CD4-positive, alpha-beta T cell treated with Interleukin-4 for 4 hours (primary cell): ENCODE results near the gene BRINP3.

ENCODE experiments used
- DNase-seq: peaks from one replicate; pipeline ENCODE4 v3.0.0-alpha.2; 2020

Gene BRINP3

GRCh38 chr1:190444464-190444863, 33.2 kb downstream of the BRINP3 start:
- no peak for DNase-seq

- DNase-seq: no peak
Observed at GRCh38 chr1:190439447-190439846, 38.2 kb downstream of the BRINP3 start.

- no peak for DNase-seq
Observed at GRCh38 chr1:190436615-190437014, 41.0 kb downstream of the BRINP3 start.

GRCh38 chr1:190429932-190430331, 47.7 kb downstream of the BRINP3 start:
- no peak for DNase-seq

GRCh38 chr1:190429141-190429540, 48.5 kb downstream of the BRINP3 start:
- no peak for DNase-seq

- no peak for DNase-seq
Observed at GRCh38 chr1:190416239-190416638, 61.4 kb downstream of the BRINP3 start.

- DNase-seq: no peak
Observed at GRCh38 chr1:190413142-190413541, 64.5 kb downstream of the BRINP3 start.

GRCh38 chr1:190403402-190403801, 74.3 kb downstream of the BRINP3 start:
- no peak for DNase-seq

- no peak for DNase-seq
Observed at GRCh38 chr1:190399233-190399632, 78.4 kb downstream of the BRINP3 start.

GRCh38 chr1:190391582-190391981, 86.1 kb downstream of the BRINP3 start:
- DNase-seq: no peak

GRCh38 chr1:190377991-190378390, 99.7 kb downstream of the BRINP3 start:
- no peak for DNase-seq

- no peak for DNase-seq
Observed at GRCh38 chr1:190377294-190377693, 100.4 kb downstream of the BRINP3 start.

- DNase-seq: no peak
Observed at GRCh38 chr1:190376044-190376443, 101.6 kb downstream of the BRINP3 start.

GRCh38 chr1:190373705-190374336, 103.8 kb downstream of the BRINP3 start:
- DNase-seq: no peak

GRCh38 chr1:190367200-190367599, 110.5 kb downstream of the BRINP3 start:
- DNase-seq: no peak

- no peak for DNase-seq
Observed at GRCh38 chr1:190365283-190365682, 112.4 kb downstream of the BRINP3 start.

- no peak for DNase-seq
Observed at GRCh38 chr1:190353538-190354101, 124.0 kb downstream of the BRINP3 start.

- no peak for DNase-seq
Observed at GRCh38 chr1:190344454-190344853, 133.2 kb downstream of the BRINP3 start.

- no peak for DNase-seq
Observed at GRCh38 chr1:190338829-190339228, 138.8 kb downstream of the BRINP3 start.

- no peak for DNase-seq
Observed at GRCh38 chr1:190328871-190329270, 148.8 kb downstream of the BRINP3 start.

- DNase-seq: no peak
Observed at GRCh38 chr1:190328361-190328760, 149.3 kb downstream of the BRINP3 start.

GRCh38 chr1:190327271-190327670, 150.4 kb downstream of the BRINP3 start:
- DNase-seq: no peak

GRCh38 chr1:190323530-190323929, 154.1 kb downstream of the BRINP3 start:
- no peak for DNase-seq

- DNase-seq: no peak
Observed at GRCh38 chr1:190322274-190322673, 155.4 kb downstream of the BRINP3 start.

- no peak for DNase-seq
Observed at GRCh38 chr1:190320952-190321351, 156.7 kb downstream of the BRINP3 start.
